ENCODE data around the gene OR5AU1.
A peak's percentile ranks its signal among the peaks of the same experiment; 100 is the strongest.

OR5AU1 gene

DNA sequence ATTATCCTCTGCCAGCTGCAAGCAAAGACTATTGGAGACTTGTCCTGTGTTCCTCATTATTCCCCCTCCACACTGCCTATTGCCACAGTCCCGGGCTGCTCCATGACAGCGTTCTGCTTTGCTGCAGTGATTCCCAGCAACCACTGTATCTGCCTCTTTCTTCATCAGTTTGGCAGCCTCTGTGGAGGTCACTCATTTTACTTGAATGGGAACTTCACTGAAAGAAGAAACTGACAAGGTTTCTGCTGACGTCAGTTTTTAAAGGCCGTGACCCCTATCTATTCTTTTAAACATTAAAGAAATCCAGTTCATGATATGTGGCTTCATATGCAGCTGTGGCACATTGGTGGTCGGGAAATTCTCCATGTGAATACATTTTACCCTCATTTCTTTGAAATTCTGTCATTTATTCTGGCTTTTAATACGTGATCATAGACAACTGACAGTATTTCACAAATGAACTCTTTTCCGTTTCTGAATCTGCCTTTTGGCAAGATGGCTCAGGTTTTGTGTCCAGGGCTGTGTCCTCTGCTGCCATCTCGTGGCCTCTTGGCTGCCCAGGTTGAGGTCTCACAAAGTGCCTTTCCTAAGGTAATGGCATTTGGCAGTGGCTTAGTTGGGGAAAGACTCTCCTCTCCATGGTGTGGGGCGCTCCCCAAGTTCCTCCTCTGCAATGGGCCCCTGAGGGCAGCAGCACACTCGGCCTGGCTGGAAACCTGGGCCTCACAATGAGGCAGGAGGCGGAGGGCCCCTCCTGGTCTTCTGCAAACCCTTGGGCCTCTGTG is 49.2 kb downstream of the OR5AU1 start:
- peak; percentile 53 for DNase-seq

- DNase-seq: no peak
These were observed 49.7 kb downstream of the OR5AU1 start for GRCh38 chr14:21106176-21106497.

DNA sequence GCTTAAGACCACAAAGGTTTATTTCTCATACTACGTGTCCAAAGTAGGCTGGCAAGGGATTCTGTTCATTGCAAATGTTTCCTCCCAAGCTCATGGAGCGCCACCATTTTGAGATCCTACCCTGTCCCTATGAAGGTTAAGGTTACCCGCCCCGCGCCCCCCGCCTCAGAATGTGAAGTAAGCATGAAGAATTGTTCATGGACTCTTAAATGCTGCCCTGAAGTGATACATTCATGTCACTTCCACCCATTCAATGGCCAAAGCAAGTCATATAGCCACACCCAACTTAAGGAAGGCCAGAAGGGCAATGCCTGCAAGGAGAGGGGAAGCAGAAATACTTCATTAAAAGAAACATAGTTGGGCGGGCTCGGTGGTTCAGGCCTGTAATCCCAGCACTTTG is 50.8 kb downstream of the OR5AU1 start:
- no peak for DNase-seq

Measured in KG1 (cell line).